Stimulated activated CD8-positive, alpha-beta memory T cell treated with anti-CD3 and anti-CD28 coated beads, Interleukin-15, amount 100 ng/mL, for 4 hours (primary cell): ENCODE data around the gene PARD3.
"Not testable (repeated sequence)": the region's sequence is repeated elsewhere in the genome, so short reads cannot be mapped to it uniquely, and the experiment has no call there.

Source experiments
- DNase-seq, 2 donors: peaks; one replicate each; pipeline ENCODE4 v3.0.0-alpha.2; 2020; ENCODE audit warnings: low read depth in 2 of 2

Gene PARD3

DNA sequence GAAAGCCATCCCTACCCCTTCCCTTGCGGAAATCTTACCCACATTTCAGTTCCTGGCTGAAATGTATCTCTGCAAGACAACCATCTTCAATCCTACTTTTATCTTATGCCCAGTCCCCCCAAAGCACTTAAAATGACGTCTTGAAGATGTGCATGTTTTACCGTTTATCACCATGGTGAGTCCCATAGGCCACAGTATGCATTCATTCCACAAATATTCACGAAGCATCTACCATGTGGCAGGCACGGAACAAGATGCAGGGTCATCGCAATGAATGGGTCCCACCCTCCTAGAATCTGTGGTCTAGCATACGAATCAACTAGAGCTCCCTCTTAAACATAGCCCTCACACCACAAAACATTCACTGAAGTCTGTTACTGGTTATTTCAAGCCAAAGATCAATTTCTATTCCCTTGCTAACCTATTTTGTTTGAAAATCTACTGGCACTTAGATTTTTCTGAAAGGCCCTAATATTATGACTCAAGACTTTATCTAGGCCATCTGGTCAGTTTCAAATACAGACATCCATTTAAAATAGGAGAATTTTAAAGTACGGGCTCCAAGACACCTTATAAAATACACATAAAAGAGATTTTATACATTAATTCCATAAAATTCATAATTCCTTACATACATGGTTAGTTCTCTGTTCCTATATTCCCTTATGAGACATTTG is 99.4 kb downstream of the PARD3 start:
- no peak for DNase-seq

DNA sequence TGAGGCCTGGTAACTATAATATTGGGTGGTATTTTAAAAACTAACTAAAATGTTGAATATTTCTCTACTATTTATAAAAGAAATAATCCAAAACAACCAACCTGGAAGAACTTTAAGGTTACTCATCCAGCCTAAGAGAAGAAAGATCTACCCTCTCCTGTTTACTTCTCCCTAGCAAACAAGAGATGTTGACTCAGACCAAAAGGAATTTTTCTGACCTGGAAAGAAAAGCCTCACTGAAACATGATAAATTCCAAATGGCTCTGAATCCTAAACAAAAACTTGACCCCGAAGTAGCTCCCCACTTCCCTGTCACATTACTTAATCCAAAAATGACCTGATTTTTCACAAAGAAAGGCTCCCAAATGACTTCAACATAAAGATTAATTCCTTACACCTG is 101.2 kb downstream of the PARD3 start:
- no peak for DNase-seq

DNA sequence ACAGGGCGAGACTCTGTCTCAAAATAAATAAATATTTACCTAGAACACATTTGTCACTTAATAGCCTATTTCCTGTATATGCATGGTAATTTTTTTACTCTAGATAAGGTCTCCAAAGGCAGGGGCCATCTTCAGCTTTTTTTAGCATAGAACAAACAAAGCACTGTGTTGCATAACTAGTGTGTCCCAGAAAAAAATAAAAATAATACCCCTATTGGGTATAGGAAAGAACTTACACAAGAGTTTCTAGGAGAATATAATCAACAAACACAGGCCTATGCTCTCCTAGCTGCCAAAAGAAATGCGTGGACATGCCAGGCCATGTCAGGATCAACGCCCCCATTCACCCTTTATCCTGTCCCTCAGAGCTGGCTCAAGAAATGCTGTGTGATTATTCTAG is 103.6 kb downstream of the PARD3 start:
- DNase-seq: no peak

DNA sequence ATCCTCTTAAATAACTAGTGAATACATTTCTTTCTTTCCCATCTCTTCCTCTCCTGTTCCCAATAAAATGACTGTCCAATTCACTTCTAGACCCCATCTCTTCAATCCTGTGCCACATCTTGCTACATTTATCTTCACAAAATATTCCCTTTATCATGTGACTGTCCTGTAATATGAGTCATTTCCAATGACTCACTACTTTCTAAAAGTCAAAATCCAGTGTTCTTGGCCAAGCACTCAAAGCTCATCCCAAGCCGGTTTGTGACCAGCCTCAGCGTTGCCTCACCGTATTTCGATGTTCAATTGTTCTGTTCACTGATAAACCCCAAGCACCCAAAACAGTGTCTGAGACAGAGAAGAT is 104.7 kb downstream of the PARD3 start:
- no peak for DNase-seq

DNA sequence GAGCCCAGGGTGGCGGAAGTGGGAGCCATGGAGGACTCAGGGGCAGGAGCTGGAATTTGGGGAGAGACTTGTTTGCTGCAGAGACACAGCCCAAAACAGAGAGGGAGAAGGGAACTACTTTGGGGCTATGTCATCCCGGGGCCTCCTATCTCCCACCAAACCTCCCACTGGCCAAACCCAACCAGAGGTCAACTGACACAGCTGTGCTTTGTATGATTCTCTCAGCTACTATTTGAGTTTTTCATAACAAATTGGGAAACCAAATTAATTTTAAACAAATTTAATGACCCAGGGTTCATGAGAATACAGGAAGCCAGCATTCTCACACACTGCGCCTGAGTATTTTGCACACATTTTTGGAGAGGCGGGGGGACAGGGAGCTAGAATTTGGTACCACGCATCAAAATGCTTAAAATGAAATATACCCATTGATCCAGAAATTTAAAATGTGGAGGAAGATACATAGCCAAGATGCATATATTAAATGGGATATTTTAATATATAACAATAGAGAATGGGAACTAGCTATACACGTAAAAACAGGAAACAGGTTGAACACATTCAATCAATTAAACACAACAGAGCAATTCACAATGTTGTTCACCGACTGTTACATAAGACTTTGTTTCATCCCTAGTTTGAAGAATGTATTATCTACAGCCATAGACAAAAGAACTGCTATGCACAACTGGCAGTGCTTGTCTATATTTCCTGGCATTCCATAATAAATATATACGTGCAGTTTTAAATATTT is 105.3 kb downstream of the PARD3 start:
- no peak for DNase-seq

DNA sequence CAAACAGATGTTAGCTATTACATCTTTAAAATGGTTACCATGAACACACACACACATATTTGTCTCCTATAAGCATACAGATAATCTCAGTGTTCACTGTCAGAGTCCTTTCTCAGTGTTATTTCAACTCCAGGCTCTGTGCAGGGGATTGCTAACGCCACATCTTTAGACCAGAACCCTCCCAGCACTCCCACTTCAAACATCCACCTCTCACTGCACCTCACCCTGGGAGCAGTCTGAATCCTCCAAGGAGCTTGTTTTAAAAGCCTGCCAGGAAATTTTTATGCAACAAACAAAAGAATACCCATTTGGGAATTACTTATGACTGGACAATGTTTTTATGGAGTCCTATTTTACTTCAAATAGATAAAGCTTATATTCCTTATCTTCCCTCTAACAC is 107.4 kb downstream of the PARD3 start:
- no peak for DNase-seq

DNA sequence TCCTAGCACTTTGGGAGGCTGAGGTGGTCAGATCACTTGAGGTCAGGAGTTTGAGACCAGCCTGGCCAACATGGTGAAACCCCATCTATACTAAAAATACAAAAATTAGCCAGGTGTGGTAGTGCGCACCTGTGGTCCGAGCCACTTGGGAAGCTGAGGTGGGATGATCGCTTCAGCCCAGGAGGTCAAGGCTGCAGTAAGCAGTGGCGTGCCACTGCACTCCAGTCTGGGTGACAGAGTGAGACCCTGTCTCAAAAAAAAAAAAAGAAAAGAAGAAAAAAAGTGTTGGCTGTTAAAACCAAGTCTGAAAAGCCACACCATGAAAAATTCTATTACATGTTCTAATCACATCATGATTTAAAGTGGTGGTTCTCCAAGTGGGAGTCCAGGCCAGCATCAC is 108.1 kb downstream of the PARD3 start:
- DNase-seq: not testable (repeated sequence)

DNA sequence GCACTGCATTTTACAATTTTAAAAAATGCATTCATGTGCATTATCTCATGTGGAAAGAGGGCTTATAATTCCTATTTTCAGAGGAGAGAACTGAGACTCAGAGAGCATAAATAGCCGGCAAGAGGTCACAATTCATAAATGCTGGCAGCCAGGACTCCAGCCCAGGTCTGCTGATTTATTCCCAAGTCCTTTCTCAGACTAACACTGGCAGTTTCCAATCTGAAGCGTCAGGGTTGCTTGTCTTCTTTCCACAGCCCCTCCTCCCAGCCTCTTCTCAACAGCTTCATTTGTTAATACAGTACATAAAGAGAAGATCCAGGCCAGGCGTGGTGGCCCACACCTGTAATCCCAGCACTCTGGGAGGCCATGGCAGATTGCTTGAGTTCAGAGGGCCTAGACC is 108.9 kb downstream of the PARD3 start:
- no peak for DNase-seq

DNA sequence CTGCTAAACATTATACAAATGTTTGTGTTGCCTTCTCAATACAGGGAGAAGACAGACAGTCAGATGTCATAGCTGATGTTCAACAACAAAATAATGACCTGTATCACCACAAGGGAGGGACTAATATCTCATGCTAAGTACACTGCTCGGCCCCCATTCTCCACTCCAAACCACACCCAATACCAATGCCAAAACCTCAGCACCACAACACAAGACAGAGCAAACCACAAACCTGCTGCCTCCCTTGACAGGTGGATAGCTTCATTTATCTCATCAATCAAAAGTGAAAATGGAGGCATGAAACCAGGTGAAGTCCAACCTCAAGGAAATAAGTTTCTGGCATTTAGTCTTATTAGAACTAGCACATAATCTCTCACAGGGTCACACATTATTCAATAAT is 109.5 kb downstream of the PARD3 start:
- no peak for DNase-seq

DNA sequence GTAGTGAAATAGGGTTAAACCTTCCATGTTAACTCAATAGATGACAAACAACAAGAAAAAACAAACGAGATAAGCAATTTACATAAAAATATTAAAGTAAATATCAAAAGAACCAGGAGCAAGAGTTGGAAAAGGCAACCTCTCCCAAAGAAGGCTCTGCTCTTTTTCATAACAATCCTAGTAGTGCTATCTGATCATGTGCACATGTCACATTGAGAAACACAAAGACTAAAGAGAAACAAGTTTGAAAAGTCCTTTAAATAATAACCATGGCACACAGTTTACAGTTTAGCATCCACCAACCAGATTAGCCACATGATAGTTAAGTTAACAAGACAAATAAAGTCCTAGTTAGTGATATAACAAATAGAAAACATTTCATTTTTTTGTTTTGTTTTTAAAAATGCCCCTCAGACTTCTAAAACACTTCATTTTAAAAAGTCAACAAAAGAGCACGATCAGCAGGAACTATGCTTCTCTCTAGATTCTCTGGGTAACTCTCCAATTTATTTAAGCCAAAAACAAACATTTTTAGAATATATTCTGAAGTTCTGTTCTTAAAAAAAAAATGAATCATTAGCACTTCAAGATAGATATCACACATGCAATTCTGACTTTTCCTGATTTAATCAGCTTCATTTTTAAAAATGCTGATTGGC is 110.4 kb downstream of the PARD3 start:
- DNase-seq: no peak

DNA sequence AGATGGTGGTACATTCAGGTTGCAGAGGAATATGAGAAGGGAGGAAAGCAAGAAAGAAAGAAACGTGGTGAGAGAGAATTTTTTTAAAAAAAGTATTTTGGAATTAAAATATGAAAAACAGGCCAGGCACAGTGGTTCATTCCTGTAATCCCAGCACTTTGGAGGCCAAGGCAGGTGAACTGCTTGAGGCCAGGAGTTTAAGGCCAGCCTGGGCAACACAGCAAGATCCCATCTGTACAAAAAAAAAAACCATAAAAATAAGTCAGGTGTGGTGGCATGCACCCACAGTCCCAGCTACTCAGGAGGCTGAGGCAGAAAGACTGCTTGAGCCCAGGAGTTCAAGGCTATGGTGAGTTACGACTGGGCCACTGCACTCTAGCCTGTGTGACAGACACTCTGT is 112.1 kb downstream of the PARD3 start:
- no peak for DNase-seq

DNA sequence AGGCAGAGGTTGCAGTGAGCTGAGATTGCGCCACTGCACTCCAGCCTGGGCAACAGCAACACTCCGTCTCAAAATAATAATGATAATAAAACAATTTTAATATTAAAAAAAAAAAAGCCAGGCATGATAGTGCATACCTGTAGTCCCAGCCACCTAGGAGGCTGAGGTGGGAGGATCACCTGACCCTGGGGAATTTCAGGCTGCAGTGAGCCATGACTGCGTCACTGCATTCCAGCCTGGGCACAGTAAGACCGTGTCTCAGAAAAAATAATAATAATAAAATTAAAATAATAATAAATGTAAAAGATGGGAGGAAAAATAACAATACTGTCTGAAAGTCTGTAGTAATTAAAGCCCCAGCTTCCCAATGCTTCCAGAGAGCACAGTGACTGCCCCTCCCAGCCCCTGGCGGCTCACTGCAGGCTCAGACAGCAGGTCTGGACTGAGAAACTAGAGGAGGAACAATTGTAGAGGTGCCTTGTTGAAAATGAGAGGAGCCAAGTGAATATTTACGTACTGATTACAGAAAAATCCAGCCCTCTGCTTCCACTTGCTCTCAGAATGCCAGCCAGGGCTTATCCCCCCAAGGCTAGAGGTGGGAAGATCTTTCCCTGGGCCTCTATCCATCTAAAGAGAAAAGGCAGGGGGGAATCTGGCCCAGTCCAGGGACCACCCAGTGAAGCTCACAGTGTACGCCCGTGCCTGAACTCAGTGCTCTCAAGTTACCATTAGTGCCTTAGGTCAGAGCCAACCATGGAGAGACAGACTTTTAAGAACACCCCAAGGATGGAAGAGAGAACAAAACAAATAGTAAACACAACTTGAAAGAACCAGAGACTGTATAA is 112.8 kb downstream of the PARD3 start:
- no peak for DNase-seq

DNA sequence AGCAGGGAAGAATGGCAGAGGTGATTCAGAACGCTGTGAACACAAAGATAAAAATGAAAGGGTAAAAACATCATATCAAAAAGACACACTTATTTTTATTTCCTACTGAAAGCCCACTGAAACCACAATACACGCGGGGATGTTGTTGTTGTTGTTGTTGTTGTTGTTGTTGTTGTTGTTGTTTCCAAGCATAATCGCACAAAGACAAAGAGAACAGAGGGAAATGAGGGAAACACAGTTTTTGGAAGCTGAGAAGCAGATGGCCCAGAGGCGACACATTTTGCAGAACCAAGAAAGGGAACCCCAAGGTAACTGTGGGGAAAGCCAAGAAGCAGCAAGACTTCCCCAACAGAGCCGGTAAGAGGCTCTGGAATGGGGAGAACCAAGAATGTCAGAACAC is 113.9 kb downstream of the PARD3 start:
- DNase-seq: no peak

DNA sequence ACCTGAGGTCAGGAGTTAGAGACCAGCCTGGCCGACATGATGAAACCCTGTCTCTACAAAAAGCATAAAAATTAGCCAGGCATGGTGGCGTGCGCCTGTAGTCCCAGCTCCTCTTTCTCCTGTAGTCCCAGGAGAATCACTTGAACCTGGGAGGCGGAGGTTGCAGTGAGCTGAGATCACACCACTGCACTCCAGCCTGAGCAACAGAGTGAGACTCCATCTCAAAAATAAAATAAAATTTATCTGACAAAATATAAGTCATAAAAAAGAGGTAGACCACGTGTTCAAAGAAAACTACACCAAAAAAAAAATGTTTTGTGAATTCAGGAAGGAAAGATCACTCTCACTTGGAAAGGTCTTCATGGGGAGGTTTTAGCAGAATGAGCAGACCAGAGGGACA is 114.3 kb downstream of the PARD3 start:
- not testable (repeated sequence) for DNase-seq

DNA sequence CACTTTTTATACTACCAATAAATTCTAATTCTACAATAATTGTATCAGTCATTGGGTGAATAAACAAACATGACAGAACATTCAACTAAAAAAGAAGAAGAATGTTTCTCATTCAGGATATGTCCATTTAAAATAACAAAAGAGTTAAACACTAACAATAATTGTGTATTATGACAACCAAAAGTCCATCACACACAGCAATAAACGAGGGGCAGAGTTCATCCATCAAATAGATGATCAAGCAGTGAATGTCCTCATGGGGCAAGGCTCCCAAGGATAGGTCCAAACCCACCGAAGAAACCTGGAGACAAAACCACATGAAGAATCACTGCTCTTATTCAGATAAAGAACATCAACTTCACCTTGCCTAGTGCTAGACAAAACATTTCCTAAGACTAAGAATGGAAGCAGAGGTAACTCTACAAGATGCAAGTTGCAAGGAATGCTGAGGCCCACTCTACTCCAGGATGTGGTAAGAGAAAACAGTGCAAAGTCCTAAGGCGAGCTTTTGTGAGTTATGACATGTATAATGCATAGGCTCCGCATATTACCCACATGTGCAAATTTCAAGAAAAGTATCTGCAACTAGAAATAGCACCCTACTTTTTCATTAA is 115.1 kb downstream of the PARD3 start:
- DNase-seq: no peak

DNA sequence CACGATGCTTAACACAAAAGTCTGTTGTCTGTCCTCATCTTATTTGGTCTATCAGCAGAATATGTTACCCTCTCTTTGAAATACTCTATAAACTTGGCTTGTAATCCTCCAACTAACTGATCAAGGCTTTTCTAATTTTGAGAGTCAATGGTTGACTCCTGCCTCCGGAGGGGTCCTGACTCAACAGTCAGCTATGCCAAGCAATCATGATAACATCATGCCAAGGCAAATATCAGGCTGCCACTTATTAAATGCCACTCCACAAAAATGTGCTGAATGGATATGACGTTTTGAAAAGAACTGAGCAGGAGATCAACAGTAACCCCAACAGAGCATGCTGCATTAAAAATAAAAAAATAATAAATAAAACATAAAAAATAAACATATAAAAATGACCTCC is 116.1 kb downstream of the PARD3 start:
- no peak for DNase-seq

DNA sequence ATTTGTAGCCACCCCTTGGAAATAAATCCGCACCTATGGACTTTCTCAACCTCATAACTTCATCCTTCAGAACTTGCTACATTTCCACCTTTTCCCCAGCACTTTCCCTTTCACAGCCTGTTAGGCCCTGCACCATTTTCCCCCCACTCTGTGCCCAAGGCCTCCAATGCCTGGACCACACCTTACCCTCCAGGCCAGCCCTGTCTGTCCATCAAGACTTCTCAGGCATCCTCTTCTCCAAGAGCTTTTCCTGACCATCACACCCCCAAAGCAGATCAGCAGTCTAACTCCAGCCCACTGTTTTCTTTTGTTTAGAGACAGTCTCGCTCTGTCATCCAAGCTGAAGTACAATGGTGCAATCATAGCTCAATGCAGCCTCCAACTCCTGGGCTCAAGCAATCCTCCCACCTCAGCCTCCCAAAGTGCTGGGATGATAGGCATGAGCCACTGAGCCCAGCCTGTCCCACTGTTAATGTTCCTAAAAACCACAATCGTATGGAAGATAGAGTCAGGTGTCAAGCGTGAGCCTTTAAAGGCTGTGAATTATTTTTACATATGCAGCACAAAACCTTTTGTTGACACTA is 116.8 kb downstream of the PARD3 start:
- no peak for DNase-seq

DNA sequence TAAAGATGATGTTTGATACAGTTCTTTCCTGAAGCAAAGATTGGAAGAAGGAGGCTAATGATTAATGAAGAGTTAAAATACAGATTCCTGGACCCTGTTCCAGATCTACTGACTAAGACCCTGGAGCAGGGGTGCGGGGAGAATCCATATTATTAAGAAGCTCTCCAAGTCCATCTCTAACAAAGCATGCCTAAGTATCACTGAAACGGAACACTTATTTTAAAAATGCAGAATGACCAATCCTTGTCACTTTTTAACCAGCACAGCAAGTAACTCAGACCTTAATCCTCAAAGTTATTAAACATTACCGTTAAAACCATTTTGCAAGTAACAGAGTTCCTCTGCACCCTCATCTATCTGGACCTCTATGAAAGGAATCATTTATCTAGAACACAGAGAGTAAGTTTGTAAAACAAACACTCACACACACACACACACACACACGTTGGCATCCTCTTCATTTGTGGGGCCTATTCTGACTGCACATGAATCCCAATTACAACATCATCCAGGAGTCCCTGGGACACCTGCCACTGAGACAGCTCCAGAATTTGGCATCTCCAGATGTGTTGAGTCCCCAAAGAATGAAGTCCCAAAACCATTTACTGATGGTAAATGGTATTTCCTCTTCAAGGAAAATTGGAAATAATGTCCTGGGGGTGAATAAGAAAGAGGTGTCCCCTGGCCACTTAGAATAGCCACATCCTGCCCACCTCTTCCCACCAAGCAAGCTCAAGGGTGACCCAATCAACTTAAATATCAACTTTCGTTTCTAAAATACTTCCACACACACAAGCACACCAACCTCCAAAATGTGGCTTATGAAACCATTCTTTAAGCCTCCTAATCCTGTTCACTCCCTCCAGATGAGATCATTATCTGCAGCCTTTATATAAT is 117.5 kb downstream of the PARD3 start:
- no peak for DNase-seq

DNA sequence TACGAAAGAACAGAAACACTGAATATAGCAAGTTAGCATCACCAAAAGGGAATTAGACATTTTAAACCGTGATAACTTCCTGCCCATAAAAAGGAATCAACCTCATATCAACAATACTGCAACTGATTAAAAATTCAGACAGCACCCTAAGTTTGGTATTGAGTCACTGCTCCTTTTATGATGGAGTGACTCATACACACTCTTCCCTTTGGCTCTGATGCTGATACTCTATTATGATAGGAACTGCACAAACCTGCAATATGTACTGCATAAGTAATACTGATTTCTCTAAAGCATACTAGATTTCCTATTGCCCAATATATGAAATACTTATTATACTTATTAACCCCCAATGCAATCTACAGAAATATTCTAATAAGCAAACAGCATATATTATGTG is 118.7 kb downstream of the PARD3 start:
- no peak for DNase-seq

DNA sequence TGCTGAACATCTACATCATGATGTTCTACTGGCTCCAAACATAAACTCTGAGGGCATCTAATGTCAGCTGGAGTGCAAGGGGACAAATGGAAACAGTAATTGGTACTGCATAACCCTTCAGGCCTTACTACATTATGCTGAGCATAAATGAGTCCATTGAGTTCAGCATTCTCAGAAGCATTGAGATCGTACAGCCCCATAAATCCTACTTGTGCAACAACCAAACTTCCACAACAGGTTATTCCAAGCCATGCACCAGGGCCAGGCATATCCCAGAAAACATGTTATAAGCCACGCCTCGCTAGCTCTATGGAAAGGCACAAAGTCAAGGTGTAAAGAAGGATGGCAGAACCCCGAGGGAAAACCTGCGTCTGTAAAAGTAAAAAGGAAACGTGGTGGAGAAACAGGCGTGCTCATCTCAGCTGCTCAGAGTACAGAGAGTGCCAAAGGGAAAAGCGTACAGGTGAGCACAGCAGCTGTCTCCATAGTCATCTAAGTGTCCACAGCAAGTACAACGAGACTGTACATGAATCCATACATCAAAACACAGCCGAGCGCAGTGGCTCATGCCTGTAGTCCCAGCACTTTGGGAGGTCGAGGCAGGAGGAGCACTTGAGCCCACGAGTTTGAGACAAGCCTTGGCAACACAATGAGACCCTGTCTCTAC is 124.6 kb downstream of the PARD3 start:
- DNase-seq: no peak
